HepG2 (cell line): ENCODE data around the gene TBC1D14. TPM values are rescaled to one million over a fixed set of nuclear protein-coding genes. Genes with fewer than 3 reads are reported as not detected.

Source experiments
- GATAD1 ChIP-seq: IDR thresholded peaks from 2 replicates; pipeline ENCODE4 v1.6.1; 2016; ENCODE audit warnings: missing genetic modification reagents, missing compliant biosample characterization
- HOXA9 ChIP-seq: sonication (generic); formaldehyde crosslinking; IDR thresholded peaks from 2 replicates; pipeline ENCODE4 v1.8.1; 2022; ENCODE audit warnings: missing genetic modification reagents, mild to moderate bottlenecking, moderate library complexity, borderline replicate concordance
- KDM2A ChIP-seq: sonication (generic); formaldehyde crosslinking; IDR thresholded peaks from 2 replicates; pipeline ENCODE4 v1.4.0; 2020; ENCODE audit warnings: low read depth, missing genetic modification reagents, borderline replicate concordance
- KDM3A ChIP-seq: IDR thresholded peaks from 2 replicates; pipeline ENCODE4 v1.6.1; 2018; ENCODE audit warnings: low read depth, missing compliant biosample characterization
- KLF13 ChIP-seq: sonication (generic); formaldehyde crosslinking; IDR thresholded peaks from 2 replicates; pipeline ENCODE4 v1.4.0; 2020; ENCODE audit warnings: mild to moderate bottlenecking, missing genetic modification reagents
- KLF9 ChIP-seq: IDR thresholded peaks from 2 replicates; pipeline ENCODE4 v1.6.1; 2016; ENCODE audit warnings: low read depth
- MAFF ChIP-seq: IDR thresholded peaks from 2 replicates; pipeline ENCODE4 v1.6.1; 2011; ENCODE audit warnings: low read depth, low read length, improper control_type of control experiment
- MED8 ChIP-seq: sonication (generic); formaldehyde crosslinking; IDR thresholded peaks from 2 replicates; pipeline ENCODE4 v1.8.1; 2023; ENCODE audit warnings: mild to moderate bottlenecking, missing genetic modification reagents; ENCODE audit not compliant: insufficient replicate concordance
- MTA3 ChIP-seq: sonication (generic); formaldehyde crosslinking; IDR thresholded peaks from 2 replicates; pipeline ENCODE4 v1.4.0; 2020; ENCODE audit warnings: missing genetic modification reagents
- RFXANK ChIP-seq: IDR thresholded peaks from 2 replicates; pipeline ENCODE4 v1.6.1; 2016
- SETDB1 ChIP-seq: sonication (generic); formaldehyde crosslinking; IDR thresholded peaks from 2 replicates; pipeline ENCODE4 v1.5.1; 2020; ENCODE audit warnings: missing genetic modification reagents, mild to moderate bottlenecking, borderline replicate concordance
- SNAPC4 ChIP-seq: sonication (generic); formaldehyde crosslinking; IDR thresholded peaks from 2 replicates; pipeline ENCODE4 v1.4.0; 2020; ENCODE audit warnings: mild to moderate bottlenecking, missing genetic modification reagents
- TEAD3 ChIP-seq: optimal IDR thresholded peaks from 2 replicates; pipeline ENCODE3; 2016; ENCODE audit warnings: borderline replicate concordance
- TFAP4 ChIP-seq: sonication (generic); IDR thresholded peaks from 2 replicates; pipeline ENCODE4 v1.6.1; 2016; ENCODE audit warnings: low read depth, borderline replicate concordance
- THAP9 ChIP-seq: sonication (generic); formaldehyde crosslinking; IDR thresholded peaks from 2 replicates; pipeline ENCODE4; 2020; ENCODE audit warnings: missing genetic modification reagents, mild to moderate bottlenecking, borderline replicate concordance
- ZBTB33 ChIP-seq: sonication (generic); formaldehyde crosslinking; IDR thresholded peaks from 2 replicates; pipeline ENCODE4 v1.4.0; 2020; ENCODE audit warnings: missing genetic modification reagents
- ZNF496 ChIP-seq: sonication (generic); formaldehyde crosslinking; IDR thresholded peaks from 2 replicates; pipeline ENCODE4 v1.8.1; 2023; ENCODE audit warnings: mild to moderate bottlenecking, moderate library complexity, missing genetic modification reagents; ENCODE audit not compliant: insufficient replicate concordance
- ZNF816 ChIP-seq: sonication (generic); formaldehyde crosslinking; IDR thresholded peaks from 2 replicates; pipeline ENCODE4 v1.8.0; 2022; ENCODE audit warnings: missing genetic modification reagents, mild to moderate bottlenecking, borderline replicate concordance
- polyA plus RNA-seq, 8 experiments: library from polyadenylated mRNA; depleted of rRNA in 3 of 8; stranded (reverse) in 7 of 8; unstranded in 1 of 8; fragments of >200 nt; fragmentation: Illumina TruSeq in 4 of 8; extraction: Trizol in 4 of 8; gene quantifications; 2 replicates each; pipeline versions ENCODE4 v1.2.1 to v1.2.3, GENCODE V29; 2011 to 2016; ENCODE audit warnings: low read depth in 4 of 8, missing spikeins in 1 of 8, mixed read lengths in 1 of 8; ENCODE audit not compliant: insufficient read depth in 1 of 8
- total RNA-seq, 5 experiments: library from RNA; depleted of rRNA; stranded (reverse); fragments of >200 nt; fragmentation: Illumina TruSeq; extraction: Trizol; gene quantifications; 2 replicates each; pipeline ENCODE4 v1.2.3, GENCODE V29; 2016; ENCODE audit warnings: low read depth in 1 of 5

The TBC1D14 gene
- total and polyA plus RNA-seq, 2 of the 13 experiments (the other 11 are each of a cell fraction or from before 2014, with no cell fraction given): 29.5 to 46.5 TPM

- TF ChIP-seq SNAPC4 (CRISPR knock-in tag) (no peak), MED8 (CRISPR knock-in tag) (no peak), KDM3A (CRISPR knock-in tag) (no peak), ZNF496 (CRISPR knock-in tag) (no peak), TEAD3 (CRISPR knock-in tag) (peak; percentile 18), TFAP4 (peak; percentile 99), HOXA9 (CRISPR knock-in tag) (no peak), MAFF (peak; percentile 95), RFXANK (CRISPR knock-in tag) (no peak), THAP9 (CRISPR knock-in tag) (no peak), KDM2A (CRISPR knock-in tag) (peak; percentile 37; the same call in 1 of the 2 replicates), ZBTB33 (CRISPR knock-in tag) (peak; percentile 86), GATAD1 (CRISPR knock-in tag) (no peak), MTA3 (CRISPR knock-in tag) (no peak), SETDB1 (CRISPR knock-in tag) (no peak), ZNF816 (CRISPR knock-in tag) (no peak), KLF13 (CRISPR knock-in tag) (no peak), KLF9 (CRISPR knock-in tag) (no peak)
Observed at GRCh38 chr4:6974138-6974848, 64.7 kb downstream of the TBC1D14 start (continued).
